ENCODE results near the gene IL11. TPM values are rescaled to one million over a fixed set of nuclear protein-coding genes. Genes with fewer than 3 reads are reported as not detected.

Gene IL11
- total RNA-seq, 1 donor from 2014 or later = not detected

DNA sequence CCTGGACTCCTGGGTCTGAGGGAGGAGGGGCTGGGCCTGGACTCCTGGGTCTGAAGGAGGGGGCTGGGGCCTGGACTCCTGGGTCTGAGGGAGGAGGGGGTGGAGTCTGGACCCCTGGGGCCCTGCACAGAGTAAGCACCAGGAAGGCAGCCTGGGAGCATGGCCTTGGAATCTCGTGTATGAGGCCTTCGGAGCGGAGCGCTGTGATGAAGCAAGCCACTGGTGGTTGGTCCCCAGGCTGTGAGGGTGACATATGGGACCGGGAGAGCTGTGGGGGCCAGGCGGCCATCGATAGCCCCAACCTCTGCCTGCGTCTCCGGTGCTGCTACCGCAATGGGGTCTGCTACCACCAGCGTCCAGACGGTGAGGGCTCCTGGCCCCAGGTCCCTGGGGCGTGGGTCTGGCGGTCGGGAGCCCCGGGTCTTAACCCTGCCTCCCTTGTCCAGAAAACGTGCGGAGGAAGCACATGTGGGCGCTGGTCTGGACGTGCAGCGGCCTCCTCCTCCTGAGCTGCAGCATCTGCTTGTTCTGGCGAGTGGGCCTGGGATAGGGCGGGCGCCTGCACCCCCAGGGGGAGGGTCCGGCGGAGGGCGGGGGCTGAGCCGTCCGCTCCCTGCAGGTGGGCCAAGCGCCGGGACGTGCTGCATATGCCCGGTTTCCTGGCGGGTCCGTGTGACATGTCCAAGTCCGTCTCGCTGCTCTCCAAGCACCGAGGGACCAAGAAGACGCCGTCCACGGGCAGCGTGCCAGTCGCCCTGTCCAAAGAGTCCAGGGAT is 7.3 kb upstream of the IL11 start:
- DNase-seq (ENCODE audit: low spot score) = no peak

DNA sequence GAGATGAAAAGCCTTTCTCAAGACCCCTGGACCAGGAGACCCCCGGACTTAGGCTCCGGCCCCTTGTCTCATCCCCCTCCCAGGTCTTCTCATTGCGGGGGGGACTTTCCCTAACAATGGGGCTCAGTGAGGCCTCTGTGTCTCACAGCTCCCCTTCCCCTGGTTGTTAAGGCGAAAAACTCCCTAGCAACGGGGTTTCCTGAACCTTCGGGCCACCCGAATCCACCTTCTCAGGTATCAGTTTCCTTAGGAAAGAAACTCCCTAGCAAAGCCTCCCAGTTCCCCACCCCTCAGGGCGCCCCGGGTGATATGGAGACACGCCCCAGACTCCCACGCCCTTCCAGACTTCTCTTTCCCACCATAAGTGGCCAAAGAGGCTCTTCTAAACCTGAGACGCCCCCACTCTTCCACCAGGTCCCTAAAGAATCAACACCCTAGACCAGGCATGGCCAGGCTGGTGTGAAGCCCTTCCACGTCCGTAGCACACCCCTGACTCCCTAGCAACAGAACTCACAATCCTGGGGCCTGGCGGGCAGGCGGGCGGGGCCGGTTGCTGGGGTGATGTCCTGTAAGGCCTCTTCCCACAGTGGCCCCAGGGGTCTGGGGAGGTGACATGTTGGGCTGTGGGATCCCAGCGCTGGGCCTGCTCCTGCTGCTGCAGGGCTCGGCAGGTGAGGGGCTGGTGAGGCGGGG is 6.1 kb upstream of the IL11 start, which contains the start of gene TMEM190:
TMEM190 (plus strand) TSS at position 586 of the 693 bp plus-strand sequence; CDS start at position 614, 28 bp downstream.
- no peak for DNase-seq (ENCODE audit: low spot score)
- intact Hi-C loops (cut with DNase I) = no loop called here

More for the DNA sequence above, 7.3 kb upstream of the IL11 start:
- intact Hi-C loops (cut with DNase I) = no loop called here

DNA sequence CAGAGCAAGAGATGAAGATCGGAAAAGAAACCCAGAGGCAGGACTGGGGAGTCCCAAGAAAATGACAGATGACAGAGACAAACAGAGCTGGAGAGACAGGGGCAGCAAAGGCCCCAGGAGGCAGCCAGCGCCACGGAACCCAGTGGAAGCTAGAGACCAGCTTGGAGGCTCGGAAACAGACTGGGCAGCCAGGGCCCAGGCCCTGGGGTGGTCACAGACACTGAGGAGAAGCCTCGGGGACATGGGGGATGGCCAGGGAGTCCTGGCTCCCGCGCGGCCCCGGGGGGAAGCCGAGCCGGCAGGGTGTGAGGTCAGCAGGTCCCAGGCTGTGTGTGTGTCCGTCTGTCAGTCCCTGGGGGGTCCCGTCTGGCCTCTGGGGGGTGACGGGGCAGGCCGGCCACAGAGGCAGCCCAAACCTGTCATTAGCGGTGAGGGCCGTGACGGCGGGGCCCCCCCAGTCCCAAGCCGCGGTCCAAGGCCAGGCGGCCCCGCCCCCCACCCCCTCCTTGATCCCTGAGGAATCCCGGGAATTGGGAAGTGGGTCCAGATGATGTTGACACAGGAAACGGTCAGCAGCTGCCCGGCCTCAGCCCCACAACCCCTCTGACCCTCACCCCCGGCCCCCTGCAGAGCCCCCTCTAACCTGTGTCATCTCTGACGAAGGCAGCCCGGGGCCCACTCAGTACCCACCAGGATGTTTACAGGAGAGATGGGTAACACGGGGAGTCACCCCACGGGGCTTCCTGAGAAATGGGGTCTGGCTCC is 3.9 kb upstream of the IL11 start:
- intact Hi-C loops (cut with DNase I) = no loop called here

DNA sequence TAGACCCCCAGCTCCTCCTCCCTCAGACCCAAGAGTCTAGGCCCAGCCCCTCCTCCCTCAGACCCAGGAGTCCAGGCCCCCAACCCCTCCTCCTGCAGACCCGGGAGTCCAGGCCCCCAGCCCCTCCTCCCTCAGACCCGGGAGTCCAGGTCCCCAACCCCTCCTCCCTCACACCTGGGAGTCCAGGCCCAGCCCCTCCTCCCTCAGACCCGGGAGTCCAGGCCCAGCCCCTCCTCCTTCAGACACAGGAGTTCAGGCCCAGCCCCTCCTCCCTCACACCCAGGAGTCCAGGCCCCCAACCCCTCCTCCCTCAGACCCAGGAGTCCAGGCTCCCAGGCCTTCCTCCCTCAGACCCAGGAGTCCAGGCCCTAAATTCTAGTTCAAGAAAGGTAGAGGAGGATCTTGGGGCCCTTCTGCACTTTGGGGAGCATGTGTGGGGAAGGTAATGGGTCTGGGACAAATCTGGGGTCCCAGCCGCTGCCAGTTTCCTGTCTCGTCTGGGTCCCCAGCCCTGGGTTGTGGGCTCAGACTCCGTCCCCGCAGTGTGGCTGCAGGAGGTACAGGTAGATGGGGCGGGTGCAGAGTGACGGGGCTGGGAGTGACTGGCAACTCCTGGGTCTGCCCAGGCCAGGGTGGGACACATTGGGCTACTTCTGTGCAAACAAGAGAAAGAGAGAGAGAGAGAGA is 3.2 kb upstream of the IL11 start:
- DNase-seq (ENCODE audit: low spot score) = no peak
- intact Hi-C loops (cut with DNase I) = no loop called here

More for the DNA sequence above, 3.9 kb upstream of the IL11 start:
- DNase-seq (ENCODE audit: low spot score) = no peak

DNA sequence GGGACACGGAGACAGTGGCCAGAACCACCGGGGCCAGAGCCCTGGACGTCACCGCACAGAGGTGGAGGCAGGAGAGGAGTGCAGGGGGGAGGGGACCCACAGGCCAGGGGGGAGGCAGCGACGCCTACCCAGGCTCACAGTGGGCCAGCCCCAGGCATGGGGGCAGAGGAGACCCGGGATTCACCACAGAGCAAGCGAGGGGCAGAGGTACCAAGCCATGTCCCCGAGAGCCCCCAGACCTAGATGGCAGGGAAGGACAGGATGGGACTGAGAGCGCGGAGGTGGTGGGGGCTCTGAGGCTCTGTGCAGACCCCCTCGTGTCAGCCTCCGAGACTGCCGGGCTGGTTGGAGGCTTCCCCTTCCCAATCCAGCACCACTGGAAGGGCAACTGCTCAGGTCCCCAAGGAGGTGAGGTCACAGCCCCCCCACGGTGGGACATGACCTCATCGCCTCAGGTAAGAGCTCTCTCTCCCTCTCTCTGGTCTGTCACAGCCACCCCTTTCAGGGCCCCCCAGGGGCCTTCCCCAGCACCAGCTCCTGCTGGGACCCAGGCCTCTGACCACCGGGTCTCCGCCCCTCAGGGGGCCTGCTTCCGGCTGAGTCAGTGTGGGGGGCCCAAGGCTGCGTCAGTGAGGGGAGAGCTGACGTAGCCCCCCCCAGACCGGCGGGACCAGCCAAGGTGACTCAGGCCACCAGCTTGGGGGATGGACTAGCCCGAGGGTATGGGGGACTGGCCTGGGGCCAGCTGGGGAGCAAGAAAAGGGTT is 2.2 kb upstream of the IL11 start:
- intact Hi-C loops (cut with DNase I) = no loop called here
- DNase-seq (ENCODE audit: low spot score) = no peak

DNA sequence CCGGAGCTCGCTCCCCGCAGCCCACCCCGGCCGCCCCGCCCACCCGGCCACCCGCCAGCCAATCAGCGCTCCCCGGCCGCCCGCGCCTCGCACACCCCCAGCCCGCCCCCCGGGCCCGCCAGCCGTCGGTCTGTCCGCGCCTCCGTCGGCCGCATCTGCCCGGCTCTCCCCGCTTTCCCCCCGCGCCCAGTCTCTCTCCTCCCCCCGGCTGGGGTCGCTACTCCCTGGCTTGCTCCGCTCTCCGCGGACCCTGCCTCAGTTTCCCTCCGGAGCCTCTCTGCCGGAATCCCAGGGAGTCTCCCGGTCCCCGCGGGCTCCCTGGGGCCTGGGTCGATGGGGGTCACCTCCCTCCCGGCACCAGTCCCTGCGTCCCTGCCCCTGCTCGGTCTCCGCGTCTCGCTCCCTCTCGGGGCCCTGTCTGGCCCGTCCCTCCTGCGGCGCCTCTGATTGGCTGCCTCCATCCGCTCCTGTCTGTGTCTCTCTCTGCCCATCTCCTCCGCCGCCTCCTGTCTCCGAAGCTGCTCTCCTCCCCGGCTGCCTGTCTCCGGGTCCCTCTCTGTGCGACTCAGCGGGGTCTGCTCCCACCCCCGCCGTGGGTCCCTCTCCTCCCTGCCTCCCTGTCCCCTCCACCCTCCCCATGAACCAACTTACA is 484 bp downstream of the IL11 start:
- intact Hi-C loops (cut with DNase I) = no loop called here
- DNase-seq (ENCODE audit: low spot score) = no peak

DNA sequence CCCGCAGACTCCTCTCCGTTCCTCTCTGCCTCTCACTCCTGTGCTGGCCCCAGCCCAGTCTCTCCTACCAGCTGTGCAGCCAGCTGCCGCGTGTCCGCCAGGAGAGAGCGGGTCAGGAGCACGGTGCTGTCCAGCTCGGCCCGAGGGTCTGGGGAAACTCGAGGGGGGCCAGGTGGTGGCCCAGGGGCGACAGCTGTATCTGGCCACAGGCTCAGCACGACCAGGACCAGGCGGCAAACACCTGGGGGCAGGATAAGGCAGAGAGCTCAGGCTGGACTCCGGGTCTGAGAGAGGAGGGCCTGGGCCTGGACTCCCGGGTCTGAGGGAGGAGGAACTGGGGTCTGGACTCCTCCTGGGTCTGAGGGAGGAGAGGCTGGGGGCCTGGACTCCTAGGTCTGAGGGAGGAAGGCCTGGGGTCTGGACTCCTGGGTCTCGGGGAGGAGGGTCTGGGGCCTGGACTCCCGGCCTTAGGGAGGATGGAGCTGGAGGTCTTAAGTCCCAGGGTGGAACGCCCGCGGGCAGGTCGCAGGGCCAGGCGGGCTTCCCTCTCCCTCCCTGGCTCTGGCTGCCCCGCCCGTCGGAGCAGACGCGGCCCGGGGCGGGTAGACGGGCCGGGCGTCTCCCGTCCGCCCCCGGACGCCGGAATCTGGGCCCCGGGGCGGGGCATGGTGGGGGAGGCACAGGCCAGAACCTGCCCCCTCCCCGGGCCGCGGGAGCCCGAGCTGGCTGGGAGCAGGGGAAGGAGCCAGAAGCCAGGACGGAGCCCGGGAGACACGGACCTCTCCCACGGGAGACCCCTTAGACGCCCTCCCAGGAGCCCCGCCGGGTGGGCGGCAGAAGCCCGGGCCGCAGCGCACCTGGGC is 1.3 kb downstream of the IL11 start:
- no peak for DNase-seq (ENCODE audit: low spot score)
- intact Hi-C loops (cut with DNase I) = no loop called here

DNA sequence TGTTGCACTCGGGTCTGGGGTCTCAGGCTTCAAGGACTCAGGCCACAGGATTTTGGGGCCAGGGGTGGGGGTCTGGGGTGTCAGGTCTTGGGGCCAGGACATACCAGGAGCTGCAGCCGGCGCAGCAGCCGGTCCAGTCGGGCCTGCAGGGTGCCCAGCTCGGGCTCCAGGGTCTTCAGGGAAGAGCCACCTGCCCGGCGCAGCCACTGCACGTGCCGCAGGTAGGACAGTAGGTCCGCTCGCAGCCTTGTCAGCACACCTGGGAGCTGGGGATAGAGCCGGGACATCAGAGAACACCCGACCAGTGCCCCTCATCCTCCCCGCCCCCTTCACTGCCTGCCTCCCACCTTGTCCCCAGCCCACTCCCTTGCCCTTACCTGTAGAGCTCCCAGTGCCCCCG is 2.2 kb downstream of the IL11 start:
- DNase-seq (ENCODE audit: low spot score) = no peak
- intact Hi-C loops (cut with DNase I) = no loop called here

DNA sequence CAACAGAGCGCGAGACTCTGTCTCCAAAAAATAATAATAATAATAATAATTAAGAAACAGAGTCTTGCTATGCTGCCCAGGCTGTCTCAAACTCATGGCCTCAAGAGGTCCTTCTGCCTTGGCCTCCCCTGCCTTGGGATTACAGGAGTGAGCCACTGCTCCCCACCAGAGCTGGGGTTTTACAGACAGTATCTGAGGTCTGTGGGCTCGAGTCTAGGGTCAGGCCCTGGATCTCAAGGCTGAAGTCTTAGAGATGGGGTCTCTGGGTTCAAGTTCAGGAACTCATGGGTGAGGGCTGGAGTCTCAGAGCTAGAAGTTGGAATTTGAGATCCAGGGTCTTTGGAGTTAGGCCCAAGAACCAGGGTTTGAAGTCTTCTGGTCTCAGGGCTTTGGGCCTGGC is 3.5 kb downstream of the IL11 start:
- intact Hi-C loops (cut with DNase I) = no loop called here
- no peak for DNase-seq (ENCODE audit: low spot score)

DNA sequence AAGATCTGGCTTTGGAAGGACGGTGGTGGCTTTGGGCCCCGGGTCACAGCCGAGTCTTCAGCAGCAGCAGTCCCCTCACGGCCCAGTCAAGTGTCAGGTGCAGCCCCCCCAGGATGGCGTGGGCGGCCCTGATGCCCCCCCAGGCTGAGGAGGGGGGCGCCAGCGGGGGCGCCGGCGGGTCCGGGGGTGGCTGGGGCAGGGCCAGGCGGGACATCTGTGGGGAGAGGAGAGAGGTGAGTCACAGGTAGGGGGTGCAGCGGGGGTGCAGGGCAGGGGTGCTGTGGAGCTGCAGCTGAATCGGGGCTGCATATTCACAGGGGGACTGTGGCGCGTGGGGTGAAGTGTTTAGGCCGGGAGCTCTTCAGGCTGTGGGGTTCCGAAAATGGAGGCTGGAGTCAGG is 4.3 kb downstream of the IL11 start:
- intact Hi-C loops (cut with DNase I) = no loop called here
- DNase-seq (ENCODE audit: low spot score) = no peak

DNA sequence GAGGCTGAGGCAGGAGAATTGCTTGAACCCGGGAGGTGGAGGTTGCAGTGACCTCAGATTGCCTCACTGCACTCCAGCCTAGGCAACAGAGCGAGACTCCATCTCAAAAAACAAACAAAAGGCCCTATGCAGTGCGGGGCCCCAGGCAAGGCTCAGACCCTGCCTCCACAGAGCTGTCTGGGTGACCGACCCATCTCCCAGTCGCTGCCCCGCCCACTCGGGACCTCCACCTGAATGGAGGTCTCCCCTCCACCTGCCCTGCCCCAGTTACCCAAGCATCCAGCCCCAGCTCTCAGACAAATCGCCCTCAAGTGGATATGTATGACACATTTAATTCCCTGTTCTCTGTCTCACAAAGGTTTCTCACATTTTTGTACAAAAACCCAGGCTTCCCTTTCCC is 5.0 kb downstream of the IL11 start:
- no peak for DNase-seq (ENCODE audit: low spot score)

DNA sequence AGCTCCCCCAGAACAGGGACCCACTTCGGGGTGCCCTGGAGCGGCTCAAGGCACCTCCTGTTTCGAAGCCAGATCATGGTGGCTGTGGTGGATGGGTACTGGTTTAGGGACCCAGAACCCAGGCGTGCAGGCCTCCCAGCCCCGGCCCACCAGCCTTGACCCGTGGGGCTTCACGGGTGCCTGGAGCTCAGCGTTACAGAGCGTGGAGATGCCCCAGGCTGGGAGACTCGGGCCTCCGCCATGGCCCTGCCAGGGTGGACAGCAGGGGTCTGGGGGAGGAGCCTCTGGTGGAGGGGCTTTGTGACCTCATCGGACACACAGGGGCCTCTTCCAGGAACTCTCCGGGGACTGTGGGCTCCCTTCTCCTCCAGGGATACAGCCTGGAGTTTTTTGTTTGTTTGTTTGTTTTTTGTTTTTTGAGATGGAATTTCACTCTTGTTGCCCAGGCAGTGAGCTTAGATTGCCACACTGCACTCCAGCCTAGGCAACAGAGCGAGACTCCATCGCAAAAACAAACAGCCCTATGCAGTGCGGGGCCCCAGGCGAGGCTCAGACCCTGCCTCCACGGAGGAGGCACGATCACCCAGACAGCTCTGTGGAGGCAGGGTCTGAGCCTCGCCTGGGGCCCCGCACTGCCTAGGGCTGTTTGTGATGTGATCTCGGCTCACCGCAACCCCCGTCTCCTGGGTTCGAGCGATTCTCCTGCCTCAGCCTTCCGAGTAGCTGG is 7.1 kb downstream of the IL11 start, which contains the start of gene GARIN5B:
GARIN5B (minus strand) TSS at position 271 of the 727 bp plus-strand sequence; CDS start at position 77, 194 bp downstream.
- intact Hi-C loops (cut with DNase I) = no loop called here
- no peak for DNase-seq (ENCODE audit: low spot score)

More for the DNA sequence above, 5.0 kb downstream of the IL11 start:
- intact Hi-C loops (cut with DNase I) = no loop called here

DNA sequence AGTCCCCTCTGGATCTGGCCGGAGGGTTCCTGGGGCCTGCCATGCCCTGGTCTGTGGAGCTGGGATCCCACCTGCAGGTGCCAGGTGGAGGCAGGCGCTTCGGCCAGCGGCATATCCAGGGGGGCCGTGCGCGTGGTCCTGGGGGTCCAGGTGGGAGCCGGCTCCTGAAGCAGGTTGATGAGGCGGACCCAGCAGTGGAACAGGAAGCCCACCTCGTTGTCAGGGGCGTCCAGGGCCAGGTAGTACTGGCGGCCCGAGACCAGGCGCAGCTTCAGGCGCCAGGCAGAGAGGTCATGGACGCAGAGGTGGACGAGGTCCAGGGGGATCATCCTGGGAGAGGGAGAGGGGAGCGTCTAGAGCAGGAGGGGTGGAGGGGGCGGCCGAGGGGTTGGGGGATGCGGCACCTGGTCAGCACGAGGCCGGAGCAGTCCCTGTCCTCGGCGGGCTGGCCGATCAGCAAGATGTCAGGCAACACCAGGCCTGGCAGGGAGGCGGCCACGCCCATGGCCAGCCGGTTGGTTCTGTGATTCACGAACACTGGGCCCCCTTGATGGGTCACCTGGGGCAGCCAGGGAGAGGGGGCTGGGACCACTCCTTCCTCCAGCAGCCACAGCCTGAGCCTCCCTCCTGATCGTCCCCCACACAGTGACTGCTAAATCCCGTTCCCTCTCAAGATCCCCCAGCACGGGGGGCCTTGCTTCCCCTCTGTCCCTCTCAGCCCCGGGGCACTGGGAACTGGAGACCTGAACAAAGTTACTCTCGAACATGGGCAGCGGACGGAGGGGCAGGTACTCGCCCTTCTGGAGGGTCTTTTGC is 7.9 kb downstream of the IL11 start:
- intact Hi-C loops (cut with DNase I) = no loop called here
- DNase-seq (ENCODE audit: low spot score) = no peak

DNA sequence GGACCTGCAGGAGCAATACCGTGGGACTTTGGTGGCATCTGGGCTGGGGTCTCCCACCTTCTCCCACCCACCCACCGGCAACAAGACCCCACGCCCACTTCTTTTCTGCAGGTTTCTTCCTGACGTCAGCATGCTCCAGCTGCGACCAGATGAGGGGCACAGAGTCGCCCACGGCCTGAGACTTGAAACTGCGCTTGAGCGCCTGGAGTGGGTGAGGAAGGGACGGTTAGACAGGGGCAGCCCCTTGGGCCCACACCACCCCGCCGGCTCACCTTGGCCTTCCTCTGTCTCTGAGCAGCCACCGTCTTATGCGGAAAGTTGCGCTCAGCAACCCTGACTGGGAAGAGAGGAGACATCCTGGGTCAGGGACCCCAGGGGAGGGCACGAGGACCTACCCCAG is 9.4 kb downstream of the IL11 start:
- DNase-seq (ENCODE audit: low spot score) = no peak
- intact Hi-C loops (cut with DNase I) = no loop called here

DNA sequence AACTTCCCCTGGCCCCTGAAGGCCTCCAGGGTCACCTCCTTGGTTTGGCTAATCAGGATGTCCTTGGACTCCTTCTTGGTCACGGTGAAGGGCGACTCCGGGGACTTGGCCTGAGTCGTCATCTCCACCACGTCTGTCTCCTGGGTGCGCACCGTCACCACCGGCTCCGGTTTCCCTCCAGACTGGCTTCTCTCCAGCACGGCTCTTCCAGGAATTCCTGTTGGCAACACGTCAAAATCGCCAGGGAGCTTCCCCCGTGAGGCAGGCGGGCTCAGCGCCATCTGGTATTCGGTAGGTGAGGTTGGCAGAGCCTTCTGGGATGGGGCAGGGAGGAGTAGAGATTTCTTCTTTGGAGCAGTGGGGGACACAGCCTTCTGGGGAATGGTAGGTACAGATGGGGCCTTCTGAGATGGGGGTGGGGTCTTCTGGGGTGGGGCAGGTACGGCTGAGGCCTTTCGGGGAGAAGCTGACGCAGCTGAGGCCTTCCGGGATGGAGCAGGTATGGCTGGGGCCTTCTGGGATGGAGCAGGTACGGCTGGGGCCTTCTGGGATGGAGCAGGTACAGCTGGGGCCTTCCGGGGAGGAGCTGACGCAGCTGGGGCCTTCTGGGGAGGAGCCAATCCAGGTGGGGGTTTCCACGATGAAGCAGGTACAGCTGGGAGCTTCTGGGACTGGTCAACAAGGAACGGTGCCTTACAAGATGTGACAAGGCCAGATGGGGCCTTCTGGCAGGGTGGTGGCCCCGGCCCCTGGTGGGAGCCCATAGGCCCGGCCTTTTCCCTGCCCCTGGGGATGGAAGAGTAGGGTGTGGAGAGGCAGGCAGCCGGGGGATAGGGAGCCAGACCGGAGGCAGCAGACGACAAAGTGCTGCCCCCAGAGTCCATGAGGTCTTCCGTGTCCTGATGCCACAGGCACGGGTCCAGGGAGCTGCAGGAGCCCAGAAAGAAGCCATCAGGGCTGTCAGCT is 11.0 kb downstream of the IL11 start:
- DNase-seq (ENCODE audit: low spot score) = no peak
- intact Hi-C loops (cut with DNase I) = no loop called here

Data from cardiac septum (tissue), 1 donor.